ENCODE measurements around the gene CXCL1.

CXCL1 gene

GRCh38 chr4:73852771-73853170, 16.4 kb upstream of the CXCL1 start:
- no peak for DNase-seq (ENCODE audit: low spot score)

GRCh38 chr4:73853246-73853704, 15.9 kb upstream of the CXCL1 start, which contains the start of gene PF4V1:
TSS of gene PF4V1 (plus strand) at chr4:73853296. CDS start at chr4:73853363, 67 bp downstream.
- no peak for DNase-seq (ENCODE audit: low spot score)

- DNase-seq (ENCODE audit: low spot score) = no peak
Measured at GRCh38 chr4:73853718-73854473, 15.3 kb upstream of the CXCL1 start.

- no peak for DNase-seq (ENCODE audit: low spot score)
Measured at GRCh38 chr4:73855406-73855805, 13.8 kb upstream of the CXCL1 start.

- DNase-seq (ENCODE audit: low spot score) = no peak
Measured at GRCh38 chr4:73856518-73856917, 12.7 kb upstream of the CXCL1 start.

GRCh38 chr4:73859614-73860088, 9.5 kb upstream of the CXCL1 start:
- DNase-seq (ENCODE audit: low spot score) = no peak

- DNase-seq (ENCODE audit: low spot score) = no peak
Measured at GRCh38 chr4:73860181-73860580, 9.0 kb upstream of the CXCL1 start.

- no peak for DNase-seq (ENCODE audit: low spot score)
Measured at GRCh38 chr4:73860917-73861316, 8.3 kb upstream of the CXCL1 start.

- no peak for DNase-seq (ENCODE audit: low spot score)
Measured at GRCh38 chr4:73862322-73862721, 6.9 kb upstream of the CXCL1 start.

- peak; percentile 32 for DNase-seq (ENCODE audit: low spot score)
Measured at GRCh38 chr4:73864365-73864764, 4.8 kb upstream of the CXCL1 start.

GRCh38 chr4:73864961-73865360, 4.2 kb upstream of the CXCL1 start:
- DNase-seq (ENCODE audit: low spot score) = no peak

GRCh38 chr4:73865431-73866096, 3.6 kb upstream of the CXCL1 start:
- DNase-seq (ENCODE audit: low spot score) = no peak

GRCh38 chr4:73866246-73866645, 2.9 kb upstream of the CXCL1 start:
- no peak for DNase-seq (ENCODE audit: low spot score)

GRCh38 chr4:73867783-73868182, 1.4 kb upstream of the CXCL1 start:
- DNase-seq (ENCODE audit: low spot score) = no peak

GRCh38 chr4:73868206-73869129, 725 bp upstream of the CXCL1 start:
- DNase-seq (ENCODE audit: low spot score) = no peak

GRCh38 chr4:73870260-73870659, 1.1 kb downstream of the CXCL1 start:
- no peak for DNase-seq (ENCODE audit: low spot score)

GRCh38 chr4:73870768-73871167, 1.6 kb downstream of the CXCL1 start:
- no peak for DNase-seq (ENCODE audit: low spot score)

- no peak for DNase-seq (ENCODE audit: low spot score)
Measured at GRCh38 chr4:73871511-73872310, 2.5 kb downstream of the CXCL1 start.

- no peak for DNase-seq (ENCODE audit: low spot score)
Measured at GRCh38 chr4:73872316-73873108, 3.3 kb downstream of the CXCL1 start.

- DNase-seq (ENCODE audit: low spot score) = no peak
Measured at GRCh38 chr4:73874386-73874785, 5.2 kb downstream of the CXCL1 start.

- no peak for DNase-seq (ENCODE audit: low spot score)
Measured at GRCh38 chr4:73875401-73875800, 6.2 kb downstream of the CXCL1 start.
